ENCODE data around the gene PGC.

The PGC gene

GRCh38 chr6:41705311-41705995 is 41.7 kb downstream of the PGC start:
- Histone ChIP-seq H3K9me3 (ENCODE audit: low read length) (no peaks in the 10 kb centered on the region), H3K9ac (ENCODE audit: low read length) (peak overlapping the region; percentile 60), H3K27ac (ENCODE audit: low read depth, low read length) (peak overlapping the region; percentile 89), H3K27me3 (ENCODE audit: control insufficient read depth in 1 of 2, insufficient read depth in 2 of 2, low read length in 2 of 2) (no peaks in the 10 kb centered on the region), H3K4me1 (ENCODE audit: insufficient read depth, low read length) (peaks cover 68% of the 10 kb centered on the region), H3K36me3 (ENCODE audit: insufficient read depth, low read length) (no peaks in the 10 kb centered on the region), H3K4me3 (ENCODE audit: low read depth in 1 of 2, low read length in 2 of 2) (peak overlapping the region in 1 of 2 donors; percentile 28)

GRCh38 chr6:41704656-41705310 is 42.4 kb downstream of the PGC start:
- peaks cover 64% of the 10 kb centered on the region for H3K4me1 ChIP-seq (ENCODE audit: insufficient read depth, low read length)

GRCh38 chr6:41704028-41704427 is 43.2 kb downstream of the PGC start:
- peaks cover 68% of the 10 kb centered on the region for H3K4me1 ChIP-seq (ENCODE audit: insufficient read depth, low read length)
- H3K27ac ChIP-seq (ENCODE audit: low read depth, low read length), result no peak overlapping the region
- H3K9me3 ChIP-seq (ENCODE audit: low read length), result no peaks in the 10 kb centered on the region
- no peaks in the 10 kb centered on the region for H3K36me3 ChIP-seq (ENCODE audit: insufficient read depth, low read length)
- H3K27me3 ChIP-seq (ENCODE audit: control insufficient read depth in 1 of 2, insufficient read depth in 2 of 2, low read length in 2 of 2), result no peaks in the 10 kb centered on the region
- H3K9ac ChIP-seq (ENCODE audit: low read length), result no peak overlapping the region
- no peak overlapping the region for H3K4me3 ChIP-seq (ENCODE audit: low read depth in 1 of 2, low read length in 2 of 2)

More at GRCh38 chr6:41704656-41705310, 42.4 kb downstream of the PGC start:
- no peak overlapping the region for H3K4me3 ChIP-seq (ENCODE audit: low read depth in 1 of 2, low read length in 2 of 2)
- H3K9me3 ChIP-seq (ENCODE audit: low read length), result no peaks in the 10 kb centered on the region
- no peaks in the 10 kb centered on the region for H3K36me3 ChIP-seq (ENCODE audit: insufficient read depth, low read length)
- peak overlapping the region; percentile 89 for H3K27ac ChIP-seq (ENCODE audit: low read depth, low read length)
- H3K27me3 ChIP-seq (ENCODE audit: control insufficient read depth in 1 of 2, insufficient read depth in 2 of 2, low read length in 2 of 2), result no peaks in the 10 kb centered on the region
- peak overlapping the region; percentile 60 for H3K9ac ChIP-seq (ENCODE audit: low read length)

GRCh38 chr6:41702771-41703494 is 44.3 kb downstream of the PGC start:
- H3K27me3 ChIP-seq (ENCODE audit: control insufficient read depth in 1 of 2, insufficient read depth in 2 of 2, low read length in 2 of 2), result no peaks in the 10 kb centered on the region
- peak overlapping the region; percentile 13 for H3K27ac ChIP-seq (ENCODE audit: low read depth, low read length)
- H3K4me1 ChIP-seq (ENCODE audit: insufficient read depth, low read length), result peaks cover 66% of the 10 kb centered on the region
- no peak overlapping the region for H3K4me3 ChIP-seq (ENCODE audit: low read depth in 1 of 2, low read length in 2 of 2)
- H3K9me3 ChIP-seq (ENCODE audit: low read length), result no peaks in the 10 kb centered on the region
- H3K9ac ChIP-seq (ENCODE audit: low read length), result no peak overlapping the region
- H3K36me3 ChIP-seq (ENCODE audit: insufficient read depth, low read length), result no peaks in the 10 kb centered on the region

- peak overlapping the region; percentile 13 for H3K27ac ChIP-seq (ENCODE audit: low read depth, low read length)
- H3K9ac ChIP-seq (ENCODE audit: low read length), result no peak overlapping the region
- H3K27me3 ChIP-seq (ENCODE audit: control insufficient read depth in 1 of 2, insufficient read depth in 2 of 2, low read length in 2 of 2), result no peaks in the 10 kb centered on the region
Measured at GRCh38 chr6:41702089-41702745, 45.0 kb downstream of the PGC start.

GRCh38 chr6:41700463-41701347 is 46.5 kb downstream of the PGC start:
- Histone ChIP-seq H3K27ac (ENCODE audit: low read depth, low read length) (no peak overlapping the region), H3K4me1 (ENCODE audit: insufficient read depth, low read length) (peaks cover 46% of the 10 kb centered on the region), H3K36me3 (ENCODE audit: insufficient read depth, low read length) (no peaks in the 10 kb centered on the region), H3K27me3 (ENCODE audit: control insufficient read depth in 1 of 2, insufficient read depth in 2 of 2, low read length in 2 of 2) (no peaks in the 10 kb centered on the region), H3K4me3 (ENCODE audit: low read depth in 1 of 2, low read length in 2 of 2) (no peak overlapping the region), H3K9me3 (ENCODE audit: low read length) (no peaks in the 10 kb centered on the region), H3K9ac (ENCODE audit: low read length) (no peak overlapping the region)

More at GRCh38 chr6:41702089-41702745, 45.0 kb downstream of the PGC start:
- no peaks in the 10 kb centered on the region for H3K9me3 ChIP-seq (ENCODE audit: low read length)
- H3K4me1 ChIP-seq (ENCODE audit: insufficient read depth, low read length), result peaks cover 62% of the 10 kb centered on the region
- no peaks in the 10 kb centered on the region for H3K36me3 ChIP-seq (ENCODE audit: insufficient read depth, low read length)
- no peak overlapping the region for H3K4me3 ChIP-seq (ENCODE audit: low read depth in 1 of 2, low read length in 2 of 2)

- no peak overlapping the region for H3K9ac ChIP-seq (ENCODE audit: low read length)
Measured at GRCh38 chr6:41699063-41699462, 48.1 kb downstream of the PGC start.

GRCh38 chr6:41697861-41698781 is 49.1 kb downstream of the PGC start:
- Histone ChIP-seq H3K36me3 (ENCODE audit: insufficient read depth, low read length) (no peaks in the 10 kb centered on the region), H3K4me1 (ENCODE audit: insufficient read depth, low read length) (peaks cover 24% of the 10 kb centered on the region), H3K27me3 (ENCODE audit: control insufficient read depth in 1 of 2, insufficient read depth in 2 of 2, low read length in 2 of 2) (no peaks in the 10 kb centered on the region), H3K27ac (ENCODE audit: low read depth, low read length) (peak overlapping the region; percentile 7), H3K4me3 (ENCODE audit: low read depth in 1 of 2, low read length in 2 of 2) (no peak overlapping the region), H3K9me3 (ENCODE audit: low read length) (no peaks in the 10 kb centered on the region), H3K9ac (ENCODE audit: low read length) (no peak overlapping the region)

More at GRCh38 chr6:41699063-41699462, 48.1 kb downstream of the PGC start:
- peaks cover 30% of the 10 kb centered on the region for H3K4me1 ChIP-seq (ENCODE audit: insufficient read depth, low read length)
- H3K27ac ChIP-seq (ENCODE audit: low read depth, low read length), result peak overlapping the region; percentile 7
- H3K4me3 ChIP-seq (ENCODE audit: low read depth in 1 of 2, low read length in 2 of 2), result no peak overlapping the region
- H3K9me3 ChIP-seq (ENCODE audit: low read length), result no peaks in the 10 kb centered on the region
- H3K27me3 ChIP-seq (ENCODE audit: control insufficient read depth in 1 of 2, insufficient read depth in 2 of 2, low read length in 2 of 2), result no peaks in the 10 kb centered on the region
- H3K36me3 ChIP-seq (ENCODE audit: insufficient read depth, low read length), result no peaks in the 10 kb centered on the region

- Histone ChIP-seq H3K36me3 (ENCODE audit: insufficient read depth, low read length) (no peaks in the 10 kb centered on the region), H3K4me1 (ENCODE audit: insufficient read depth, low read length) (peaks cover 21% of the 10 kb centered on the region), H3K4me3 (ENCODE audit: low read depth in 1 of 2, low read length in 2 of 2) (no peak overlapping the region), H3K27me3 (ENCODE audit: control insufficient read depth in 1 of 2, insufficient read depth in 2 of 2, low read length in 2 of 2) (no peaks in the 10 kb centered on the region), H3K27ac (ENCODE audit: low read depth, low read length) (no peak overlapping the region), H3K9ac (ENCODE audit: low read length) (no peak overlapping the region), H3K9me3 (ENCODE audit: low read length) (no peaks in the 10 kb centered on the region)
Measured at GRCh38 chr6:41696788-41697187, 50.4 kb downstream of the PGC start.

- Histone ChIP-seq H3K4me1 (ENCODE audit: insufficient read depth, low read length) (peaks cover 21% of the 10 kb centered on the region), H3K9me3 (ENCODE audit: low read length) (no peaks in the 10 kb centered on the region), H3K27me3 (ENCODE audit: control insufficient read depth in 1 of 2, insufficient read depth in 2 of 2, low read length in 2 of 2) (no peaks in the 10 kb centered on the region), H3K9ac (ENCODE audit: low read length) (no peak overlapping the region), H3K27ac (ENCODE audit: low read depth, low read length) (no peak overlapping the region), H3K36me3 (ENCODE audit: insufficient read depth, low read length) (peaks cover under 1% of the 10 kb centered on the region), H3K4me3 (ENCODE audit: low read depth in 1 of 2, low read length in 2 of 2) (no peak overlapping the region)
Measured at GRCh38 chr6:41695825-41696224, 51.4 kb downstream of the PGC start.
